ENCODE data around the gene PLA2G4E. TPM values are rescaled to one million over a fixed set of nuclear protein-coding genes. Genes with fewer than 3 reads are reported as not detected.

PLA2G4E gene
- total RNA-seq, 1 donor from 2014 or later: 0.08 TPM

DNA sequence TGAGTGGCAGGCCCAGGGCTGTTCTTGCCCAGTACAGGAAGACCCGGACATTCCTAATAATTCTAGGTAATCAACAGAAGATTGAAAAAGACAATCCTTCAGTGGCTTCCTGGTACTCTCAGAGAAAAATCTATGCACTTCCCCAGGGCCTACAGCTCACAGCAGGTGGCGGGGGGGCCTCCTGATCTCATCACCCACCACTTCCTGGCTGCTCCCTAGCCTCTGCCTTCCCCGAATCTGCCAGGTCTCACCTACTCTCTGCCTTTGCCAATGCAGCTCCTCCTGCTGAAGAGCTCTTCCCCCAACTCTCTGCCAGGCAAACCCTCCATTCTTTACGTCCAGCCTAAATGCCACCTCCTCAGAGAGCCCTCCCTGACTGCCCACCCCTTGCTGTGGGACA is 86.0 kb downstream of the PLA2G4E start:
- no peak for DNase-seq (ENCODE audit: low spot score)
- intact Hi-C loops (cut with DNase I): no loop called here

DNA sequence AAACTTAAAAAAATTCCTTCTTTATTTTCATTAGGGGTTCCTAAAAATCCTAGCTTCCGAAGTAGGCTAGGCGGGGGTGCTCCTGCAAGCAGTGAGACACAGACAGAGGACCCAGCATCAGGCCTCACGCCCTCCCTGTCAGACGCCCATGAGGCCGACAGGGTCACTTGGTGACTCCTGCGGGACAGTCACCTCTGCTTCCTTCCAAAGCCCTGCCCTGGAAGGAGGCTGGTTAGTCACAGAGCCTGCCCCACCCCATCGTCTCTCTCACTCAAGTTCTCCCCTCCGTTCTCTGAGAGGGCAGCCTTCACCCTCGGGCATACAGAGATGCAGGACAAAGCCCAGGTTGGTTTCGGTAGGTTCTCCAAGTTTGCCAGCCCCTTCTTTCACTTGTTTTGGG is 87.1 kb downstream of the PLA2G4E start:
- DNase-seq (ENCODE audit: low spot score): peak; percentile 77
- intact Hi-C loops (cut with DNase I): no loop called here

- DNase-seq (ENCODE audit: low spot score): peak; percentile 56
- intact Hi-C loops (cut with DNase I): no loop called here
Measured at GRCh38 chr15:41933326-41933725, 87.5 kb downstream of the PLA2G4E start.

DNA sequence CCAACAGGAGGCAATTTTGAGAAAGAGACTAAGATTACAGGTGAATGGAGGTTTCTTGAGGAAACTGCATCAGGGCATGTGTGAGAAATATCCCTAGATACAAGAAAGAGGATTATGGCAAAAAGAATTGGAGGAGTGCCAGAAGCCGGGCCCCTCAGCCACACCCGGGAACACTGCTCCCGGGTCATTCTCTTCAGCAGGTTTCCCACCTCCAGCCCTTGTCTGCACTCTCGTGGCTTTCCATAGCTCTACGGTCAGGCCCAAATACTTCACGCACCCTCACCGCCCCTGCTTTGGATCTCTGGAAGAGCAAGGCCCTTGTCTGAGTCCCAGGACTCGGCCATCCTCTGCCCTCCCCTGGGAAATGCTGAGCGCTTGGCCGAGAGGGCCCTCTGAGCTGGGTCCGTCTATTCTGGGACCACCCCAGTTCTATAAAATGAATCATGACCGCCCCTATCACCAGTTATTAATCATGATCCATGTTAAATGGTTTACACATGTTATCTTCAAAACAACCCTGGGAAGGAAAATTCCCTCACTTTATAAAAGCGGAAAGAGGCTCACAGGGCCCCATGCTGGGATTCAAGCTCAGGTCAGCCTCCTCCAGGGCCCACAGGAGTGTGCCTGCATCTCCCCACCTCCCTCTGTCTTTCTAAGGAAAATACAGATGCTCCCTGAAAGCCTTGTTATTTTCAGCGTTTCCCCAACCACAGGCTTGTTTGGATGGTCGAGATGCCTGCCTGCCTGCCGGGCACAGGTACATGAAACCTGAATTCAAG is 88.1 kb downstream of the PLA2G4E start:
- intact Hi-C loops (cut with DNase I): no loop called here
- peak; percentile 54 for DNase-seq (ENCODE audit: low spot score)

- intact Hi-C loops (cut with DNase I): no loop called here
- peak; percentile 36 for DNase-seq (ENCODE audit: low spot score)
Measured at GRCh38 chr15:41932101-41932500, 88.7 kb downstream of the PLA2G4E start.

Other genes with a start within 250 kb of the PLA2G4E start
- 15.6 TPM for gene MAPKBP1, start 246.6 kb downstream of the PLA2G4E start, total RNA-seq
- gene JMJD7, start 192.9 kb downstream of the PLA2G4E start, total RNA-seq: 16.3 TPM
- gene PLA2G4B, start 182.2 kb downstream of the PLA2G4E start, total RNA-seq: 3.4 TPM
- 2.4 TPM for gene SPTBN5, start 127.0 kb downstream of the PLA2G4E start, total RNA-seq
- gene EHD4, start 48.5 kb downstream of the PLA2G4E start, total RNA-seq: 42.2 TPM
- not detected for gene PLA2G4D, start 73.5 kb upstream of the PLA2G4E start, total RNA-seq
- gene PLA2G4F, start 135.6 kb upstream of the PLA2G4E start, total RNA-seq: 0.48 TPM
- 49.3 TPM for gene VPS39, start 187.3 kb upstream of the PLA2G4E start, total RNA-seq